Activated T-cell treated with anti-CD3 and anti-CD28 coated beads for 48 hours (primary cell): Measurements from ENCODE around the gene DHRS4.
"Not testable (repeated sequence)": the region's sequence is repeated elsewhere in the genome, so short reads cannot be mapped to it uniquely, and the experiment has no call there.

Experiments used
- DNase-seq: peaks from one replicate; pipeline ENCODE4 v3.0.0-alpha.2; 2020; ENCODE audit warnings: low read depth

Gene DHRS4

DNA sequence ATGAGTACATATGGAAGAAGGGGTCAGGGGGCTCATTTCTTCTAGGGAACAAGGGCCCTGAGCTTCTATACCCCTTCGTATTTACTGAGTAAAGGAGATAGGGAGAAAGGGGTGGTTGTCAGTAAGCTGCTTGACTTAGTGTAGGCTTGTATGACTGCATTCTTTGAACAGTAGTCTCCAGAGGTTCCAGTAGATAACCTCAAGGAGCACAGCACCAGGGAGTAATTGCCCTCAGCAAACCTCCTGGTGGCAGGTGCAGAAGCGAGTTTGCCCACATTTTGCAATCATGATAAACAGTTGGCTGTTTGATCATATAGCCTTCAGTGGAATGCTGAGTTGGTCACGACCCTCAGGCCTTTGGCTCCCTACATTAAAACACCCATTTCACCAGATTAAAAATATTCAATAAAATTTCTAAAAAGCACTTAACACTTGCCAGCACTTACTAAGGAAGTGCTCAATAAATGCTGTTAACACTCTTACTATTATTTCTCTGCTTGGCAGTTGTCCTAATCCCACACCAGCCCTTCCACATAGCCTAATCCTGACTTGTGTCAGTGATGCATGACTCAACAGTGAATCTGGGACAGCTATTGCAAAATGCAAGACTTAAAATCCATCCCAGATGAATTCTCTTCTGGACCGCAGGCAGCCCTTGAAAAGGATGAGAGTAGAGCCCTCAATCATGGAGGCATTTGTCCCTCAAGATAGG, 31.5 kb downstream of the DHRS4 start:
- no peak for DNase-seq

DNA sequence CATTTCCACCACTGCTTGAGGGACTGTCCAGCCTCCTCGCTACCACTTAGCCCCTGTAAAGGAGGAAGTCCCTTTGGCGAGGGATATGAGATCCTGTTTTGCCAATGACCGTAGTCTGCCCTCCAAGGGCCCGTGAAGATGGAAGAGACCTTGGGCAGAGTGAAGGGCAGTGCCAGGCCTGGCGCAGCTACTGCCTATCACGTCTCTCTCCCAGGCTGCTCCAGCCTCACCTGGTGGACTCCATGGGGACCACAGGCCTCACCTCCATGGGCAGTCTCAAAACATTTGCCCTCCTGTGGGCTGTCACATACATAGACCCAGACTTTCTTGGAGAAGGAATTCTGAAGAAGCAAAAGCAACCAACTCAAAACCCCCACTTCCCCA, 34.6 kb downstream of the DHRS4 start:
- not testable (repeated sequence) for DNase-seq

GRCh38 chr14:23988607-23989363, 35.2 kb downstream of the DHRS4 start, which contains the start of gene DHRS4L2:
DHRS4L2 (plus strand) TSS chr14:23988929; CDS start chr14:23988948, 19 bp downstream.
- peak; percentile 86 for DNase-seq

DNA sequence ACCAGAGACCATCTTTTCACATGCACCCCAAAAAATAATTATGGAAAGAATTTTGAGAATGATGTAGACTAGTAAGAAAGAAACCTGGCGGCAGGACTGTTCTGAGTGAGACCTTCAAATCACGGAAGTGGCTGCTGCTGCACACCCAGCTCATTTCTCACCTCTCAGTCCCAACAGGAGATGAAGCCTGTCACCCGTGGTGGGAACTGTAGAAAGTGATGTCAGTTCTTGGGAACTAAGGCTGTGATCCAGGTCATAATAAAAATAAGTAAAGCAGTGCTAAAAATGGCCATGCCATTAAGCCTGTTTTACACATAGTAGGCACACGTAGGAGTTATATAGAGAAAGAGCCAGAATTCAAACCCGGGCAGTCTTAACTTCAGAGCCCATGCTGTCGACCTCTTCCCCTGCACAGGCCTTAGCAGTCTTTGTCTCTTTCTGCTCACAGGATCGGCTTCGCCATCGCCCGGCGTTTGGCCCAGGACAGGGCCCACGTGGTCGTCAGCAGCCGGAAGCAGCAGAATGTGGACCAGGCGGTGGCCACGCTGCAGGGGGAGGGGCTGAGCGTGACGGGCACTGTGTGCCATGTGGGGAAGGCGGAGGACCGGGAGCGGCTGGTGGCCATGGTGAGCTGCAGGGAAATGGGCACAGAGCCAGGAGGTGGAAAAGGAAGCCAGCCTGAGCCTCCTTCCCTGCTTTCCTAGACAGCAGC, 36.3 kb downstream of the DHRS4 start:
- DNase-seq: not testable (repeated sequence)

DNA sequence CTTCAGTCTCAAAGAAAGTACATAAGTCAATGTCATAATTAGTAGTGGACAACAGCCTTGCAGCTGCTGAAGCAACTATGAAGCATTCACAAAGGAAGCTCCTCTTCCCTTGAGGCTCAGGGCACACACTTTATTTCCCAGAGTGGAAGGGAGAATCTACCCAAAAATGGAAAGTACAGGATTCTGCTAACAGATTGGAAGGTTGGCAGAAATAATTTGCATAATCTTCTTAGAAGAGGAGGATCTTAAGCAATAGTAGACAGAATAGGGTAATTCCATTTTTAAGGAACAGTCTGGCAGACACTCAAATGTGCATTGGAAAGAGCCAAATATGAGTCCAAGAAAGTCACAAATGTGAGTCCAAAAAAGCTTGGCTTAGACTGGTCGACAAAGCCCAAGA, 37.4 kb downstream of the DHRS4 start:
- not testable (repeated sequence) for DNase-seq

DNA sequence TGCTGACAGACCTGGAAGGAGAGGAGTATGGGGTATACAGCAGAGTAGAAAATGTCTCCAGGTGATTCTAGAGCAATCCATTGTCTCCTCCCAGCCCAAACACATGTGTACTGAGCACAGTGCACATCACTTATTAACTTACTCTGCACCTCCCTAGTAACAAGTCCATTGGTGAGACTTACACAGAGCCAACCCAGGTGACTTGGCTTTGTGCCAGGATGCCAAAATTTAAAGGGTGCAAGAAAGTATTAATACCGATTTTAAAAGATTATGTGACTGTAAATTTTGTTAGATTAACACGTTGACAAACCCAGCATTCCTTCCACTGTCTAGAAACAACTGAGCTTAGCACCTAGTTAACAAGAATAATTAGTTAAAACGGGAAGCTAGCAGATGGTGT, 39.5 kb downstream of the DHRS4 start:
- DNase-seq: not testable (repeated sequence)

GRCh38 chr14:23996009-23996408, 42.4 kb downstream of the DHRS4 start:
- not testable (repeated sequence) for DNase-seq

GRCh38 chr14:23996825-23997224, 43.3 kb downstream of the DHRS4 start:
- DNase-seq: not testable (repeated sequence)

- not testable (repeated sequence) for DNase-seq
Observed at GRCh38 chr14:23999640-24000039, 46.1 kb downstream of the DHRS4 start.

DNA sequence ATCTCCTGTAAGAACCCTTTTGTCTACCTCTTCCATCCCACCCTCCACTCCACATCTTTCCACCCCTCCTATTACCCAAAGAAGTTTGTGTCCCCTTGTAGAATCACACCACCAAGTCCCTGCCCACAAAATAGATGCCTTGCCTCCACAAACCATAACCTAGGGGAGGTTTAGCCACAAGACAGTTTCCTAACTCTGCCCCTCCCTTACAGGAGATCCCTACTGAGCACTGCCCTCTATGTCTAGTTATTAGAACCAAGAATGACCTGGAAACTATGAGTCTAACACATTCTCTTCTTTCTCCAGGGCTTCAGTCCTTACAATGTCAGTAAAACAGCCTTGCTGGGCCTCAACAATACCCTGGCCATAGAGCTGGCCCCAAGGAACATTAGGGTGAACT, 47.5 kb downstream of the DHRS4 start:
- DNase-seq: not testable (repeated sequence)

- DNase-seq: not testable (repeated sequence)
Observed at GRCh38 chr14:24001679-24002078, 48.1 kb downstream of the DHRS4 start.

GRCh38 chr14:24006471-24006816, 52.9 kb downstream of the DHRS4 start:
- not testable (repeated sequence) for DNase-seq

- DNase-seq: peak; percentile 68
Observed at GRCh38 chr14:24006817-24007652, 53.5 kb downstream of the DHRS4 start.

GRCh38 chr14:24011051-24011450, 57.5 kb downstream of the DHRS4 start:
- DNase-seq: no peak

DNA sequence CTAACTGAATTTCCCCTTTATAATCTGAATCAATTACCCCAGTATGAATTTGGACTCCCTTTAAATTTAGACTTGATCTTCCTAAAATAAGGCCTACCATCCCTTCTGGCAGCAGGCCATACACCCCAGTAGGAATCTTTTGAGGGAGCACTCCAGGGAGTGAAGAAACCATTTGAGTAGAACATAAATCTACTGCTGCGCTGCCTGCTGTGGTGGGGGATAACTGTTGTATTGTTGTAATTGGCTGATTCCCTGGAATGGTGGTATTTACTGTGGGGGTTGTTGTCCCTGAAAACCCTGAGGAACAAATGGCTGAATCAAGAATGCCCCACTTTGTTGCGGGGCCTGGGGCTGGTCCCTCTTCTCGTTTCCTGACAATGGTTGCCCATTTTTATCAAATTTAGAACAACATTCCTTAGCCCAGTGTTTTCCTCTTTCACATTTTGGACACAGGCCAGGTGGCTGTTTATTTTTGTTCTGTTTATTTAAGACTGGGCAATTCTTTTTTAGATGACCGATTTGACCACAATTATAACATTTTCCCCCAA, 59.2 kb downstream of the DHRS4 start:
- not testable (repeated sequence) for DNase-seq

DNA sequence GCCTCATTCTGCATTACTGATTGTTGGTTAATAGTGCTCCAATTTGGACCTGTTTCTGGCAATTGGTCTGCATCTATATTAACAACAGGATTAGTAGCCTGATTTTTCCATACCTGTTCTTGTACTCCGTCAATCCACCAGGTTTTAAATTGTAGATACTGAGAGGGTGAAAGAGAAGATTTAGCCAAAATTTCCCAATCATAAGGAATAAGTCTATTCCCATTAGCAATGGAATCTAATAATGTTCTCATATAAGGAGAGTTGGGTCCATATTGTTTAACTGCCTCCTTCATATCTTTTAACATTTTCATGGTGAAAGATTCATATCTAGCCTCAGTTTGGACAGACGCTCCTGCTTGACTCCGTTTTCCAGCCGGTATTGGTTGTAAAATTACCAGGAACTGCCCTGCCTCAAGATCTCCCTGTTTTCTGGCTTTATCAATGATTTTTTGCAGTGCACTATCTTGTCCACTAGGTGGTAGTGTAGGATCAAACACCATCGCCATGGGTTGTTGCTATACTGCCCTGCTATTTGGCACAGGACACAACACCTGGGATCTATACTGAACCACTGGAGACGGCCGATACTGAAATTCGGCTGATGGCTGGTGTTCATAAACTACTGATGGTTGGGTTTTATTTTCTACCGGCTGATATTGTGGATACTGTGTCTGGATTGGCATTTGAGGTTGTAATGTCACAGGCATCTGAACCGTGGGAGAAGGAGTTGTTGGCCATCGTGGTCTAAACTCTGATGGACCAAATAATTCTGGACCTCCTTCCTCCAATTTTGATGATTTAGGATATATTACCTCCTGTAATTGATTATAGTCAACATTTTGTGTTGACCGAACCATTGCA, 60.3 kb downstream of the DHRS4 start:
- no peak for DNase-seq

DNA sequence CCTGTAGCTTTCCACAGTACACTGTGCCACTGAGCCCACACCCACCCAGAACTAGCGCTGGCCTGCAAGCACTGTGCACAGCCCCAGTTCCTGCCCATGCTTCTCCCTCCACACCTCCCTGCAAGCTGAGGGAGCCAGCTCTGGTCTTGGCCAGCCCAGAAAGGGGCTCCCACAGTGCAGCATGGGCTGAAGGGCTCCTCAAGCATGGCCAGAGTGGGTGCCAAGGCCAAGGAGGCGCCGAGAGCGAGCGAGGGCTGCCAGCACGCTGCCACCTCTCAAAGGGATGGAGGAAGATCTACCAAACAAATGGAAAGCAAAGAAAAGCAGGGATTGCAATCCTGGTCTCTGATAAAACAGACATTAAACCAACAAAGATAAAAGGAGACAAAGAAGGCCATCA, 62.2 kb downstream of the DHRS4 start:
- not testable (repeated sequence) for DNase-seq
